ENCODE measurements around the gene KIF5A. TPM values are rescaled to one million over a fixed set of nuclear protein-coding genes. Genes with fewer than 3 reads are reported as not detected.

Gene KIF5A
- total and polyA plus RNA-seq, 4 donors, result 0.05 to 0.34 (median 0.14) TPM

DNA sequence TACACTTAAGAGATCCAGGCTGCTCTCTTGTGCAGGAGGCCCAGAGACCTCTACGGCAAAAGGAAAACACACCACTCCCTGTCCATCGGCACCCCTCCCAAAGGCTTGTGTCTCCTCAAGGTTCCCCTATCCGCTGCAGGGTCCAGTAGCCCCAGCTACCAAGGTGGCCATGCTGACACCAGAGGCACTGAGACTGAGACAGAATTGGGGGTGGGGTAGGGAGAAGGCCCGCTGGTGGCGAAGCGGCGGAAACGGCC is 30.1 kb upstream of the KIF5A start:
- ATAC-seq (ENCODE audit: insufficient read depth, low FRiP score), result peak; percentile 22
- peaks cover 9 to 33% (median 26%) of the 10 kb centered on the region in 4 donors for H3K36me3 ChIP-seq (ENCODE audit: control insufficient read depth in 4 of 4, insufficient read depth in 4 of 4, low read length in 4 of 4)
- H3K9me3 ChIP-seq (ENCODE audit: control insufficient read depth in 4 of 4, insufficient read depth in 3 of 4, low read length in 3 of 4), result no peaks in the 10 kb centered on the region
- H3K27ac ChIP-seq (ENCODE audit: low read depth in 1 of 2, low read length in 1 of 2), result peak overlapping the region; percentile 91 to 99
- H3K4me3 ChIP-seq, result peak overlapping the region; percentile 85
- H3K9ac ChIP-seq (ENCODE audit: insufficient read depth in 1 of 2, low read length in 2 of 2), result peak overlapping the region; percentile 94 to 96
- WGBS, 2 donors, result 1% methylated on average over 8 of the region's 8 CpGs
- DNase-seq, result peak in 2 of 3 donors; percentile 55 to 59
- TF ChIP-seq, protein P1, sequence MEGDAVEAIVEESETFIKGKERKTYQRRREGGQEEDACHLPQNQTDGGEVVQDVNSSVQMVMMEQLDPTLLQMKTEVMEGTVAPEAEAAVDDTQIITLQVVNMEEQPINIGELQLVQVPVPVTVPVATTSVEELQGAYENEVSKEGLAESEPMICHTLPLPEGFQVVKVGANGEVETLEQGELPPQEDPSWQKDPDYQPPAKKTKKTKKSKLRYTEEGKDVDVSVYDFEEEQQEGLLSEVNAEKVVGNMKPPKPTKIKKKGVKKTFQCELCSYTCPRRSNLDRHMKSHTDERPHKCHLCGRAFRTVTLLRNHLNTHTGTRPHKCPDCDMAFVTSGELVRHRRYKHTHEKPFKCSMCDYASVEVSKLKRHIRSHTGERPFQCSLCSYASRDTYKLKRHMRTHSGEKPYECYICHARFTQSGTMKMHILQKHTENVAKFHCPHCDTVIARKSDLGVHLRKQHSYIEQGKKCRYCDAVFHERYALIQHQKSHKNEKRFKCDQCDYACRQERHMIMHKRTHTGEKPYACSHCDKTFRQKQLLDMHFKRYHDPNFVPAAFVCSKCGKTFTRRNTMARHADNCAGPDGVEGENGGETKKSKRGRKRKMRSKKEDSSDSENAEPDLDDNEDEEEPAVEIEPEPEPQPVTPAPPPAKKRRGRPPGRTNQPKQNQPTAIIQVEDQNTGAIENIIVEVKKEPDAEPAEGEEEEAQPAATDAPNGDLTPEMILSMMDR (IDR thresholded peaks at IDR 0.05; ENCODE audit: control extremely low read depth, extremely low read depth), result no peak
- H3K4me1 ChIP-seq (ENCODE audit: control insufficient read depth in 5 of 5, insufficient read depth in 5 of 5, low read length in 5 of 5), result peaks cover 4 to 49% (median 34%) of the 10 kb centered on the region in 5 donors
- no peaks in the 10 kb centered on the region for H3K27me3 ChIP-seq (ENCODE audit: control insufficient read depth in 3 of 3, insufficient read depth in 3 of 3, low read length in 2 of 3)

DNA sequence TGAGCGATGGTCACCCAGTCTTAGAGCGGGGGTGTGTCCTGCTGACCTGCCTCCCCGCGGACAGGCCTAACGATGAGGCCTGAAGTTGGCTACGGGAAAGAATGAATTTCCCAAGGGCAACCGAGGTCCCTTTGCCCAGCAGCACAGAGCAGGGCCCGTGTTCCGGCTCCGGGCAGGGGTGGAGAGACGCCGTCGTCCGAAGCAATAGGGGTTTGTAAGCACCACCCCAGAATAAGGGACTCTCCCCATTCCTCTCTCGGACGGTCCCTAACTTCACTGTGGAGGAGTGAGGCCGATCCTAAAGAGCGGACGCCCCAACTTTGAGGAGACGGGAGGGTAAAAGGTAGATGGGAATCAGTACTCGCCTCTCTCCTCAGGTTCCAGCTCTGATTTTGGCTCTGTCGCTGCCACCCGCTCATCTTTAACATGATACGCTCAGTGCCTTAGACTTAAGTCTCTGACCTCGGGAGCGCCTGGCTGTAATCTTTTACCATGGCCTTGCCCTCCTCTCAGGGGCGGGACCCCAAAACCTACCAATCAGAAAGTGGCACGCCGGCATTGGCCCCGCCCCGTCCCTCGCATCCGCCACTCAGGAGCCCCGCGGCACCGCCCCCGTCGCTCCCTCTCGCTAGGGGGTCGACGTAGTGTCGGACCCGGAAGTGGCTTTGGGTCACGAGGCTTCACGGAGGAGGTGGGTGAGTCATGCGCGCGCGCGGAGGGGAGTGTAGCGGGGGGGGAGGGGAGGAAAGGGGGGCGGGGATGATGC is 29.6 kb upstream of the KIF5A start, which contains the start of gene DDIT3:
DDIT3 (minus strand) TSS at position 462 of the 766 bp plus-strand sequence. CDS start 3,108 bp downstream, outside the sequence.
- no peaks in the 10 kb centered on the region for H3K9me3 ChIP-seq (ENCODE audit: control insufficient read depth in 4 of 4, insufficient read depth in 3 of 4, low read length in 3 of 4)
- TF ChIP-seq, protein P1 (IDR thresholded peaks at IDR 0.05; ENCODE audit: control extremely low read depth, extremely low read depth), result no peak
- DNase-seq, result peak; percentile 99 to 100 (median 99)
- H3K36me3 ChIP-seq (ENCODE audit: control insufficient read depth in 4 of 4, insufficient read depth in 4 of 4, low read length in 4 of 4), result peaks cover 7 to 33% (median 23%) of the 10 kb centered on the region in 4 donors
- peaks cover 4 to 50% (median 34%) of the 10 kb centered on the region in 5 donors for H3K4me1 ChIP-seq (ENCODE audit: control insufficient read depth in 5 of 5, insufficient read depth in 5 of 5, low read length in 5 of 5)
- peak within 1 kb of the TSS; percentile 98 to 99 for H3K27ac ChIP-seq (ENCODE audit: low read depth in 1 of 2, low read length in 1 of 2)
- H3K4me3 ChIP-seq, result peak within 1 kb of the TSS; percentile 85
- WGBS, 2 donors, result 0 to 1% methylated on average over 48 to 52 of the region's 52 CpGs
- peak; percentile 85 for ATAC-seq (ENCODE audit: insufficient read depth, low FRiP score)
- no peaks in the 10 kb centered on the region for H3K27me3 ChIP-seq (ENCODE audit: control insufficient read depth in 3 of 3, insufficient read depth in 3 of 3, low read length in 2 of 3)
- peak within 1 kb of the TSS; percentile 94 to 96 for H3K9ac ChIP-seq (ENCODE audit: insufficient read depth in 1 of 2, low read length in 2 of 2)

DNA sequence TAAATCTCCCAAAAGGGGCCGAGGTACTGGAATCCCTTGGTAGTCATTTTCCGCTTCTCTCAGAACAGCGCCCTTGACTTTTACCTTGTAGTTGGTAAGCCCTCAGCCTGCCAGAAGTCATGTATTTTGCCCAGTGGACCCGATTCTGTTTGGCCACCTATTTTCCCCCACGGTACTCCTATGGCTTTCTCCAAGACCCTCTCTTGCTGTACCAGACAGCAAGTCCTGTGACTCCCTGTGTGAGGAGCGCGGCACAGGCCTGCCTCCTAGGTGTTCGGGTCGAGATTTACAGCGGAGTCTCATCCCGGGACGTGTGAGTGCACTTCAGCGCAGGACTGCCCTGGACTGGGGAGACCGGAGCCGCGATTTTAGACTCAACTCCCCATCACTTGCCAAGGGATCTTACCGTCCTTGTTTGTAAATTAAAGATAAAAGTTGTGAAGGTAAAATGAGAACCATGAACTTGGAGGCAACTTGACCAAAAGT is 28.3 kb upstream of the KIF5A start:
- DNase-seq, result peak in 1 of 3 donors; percentile 60
- Histone ChIP-seq H3K4me1 (ENCODE audit: control insufficient read depth in 5 of 5, insufficient read depth in 5 of 5, low read length in 5 of 5) (peaks cover 4 to 50% (median 34%) of the 10 kb centered on the region in 5 donors), H3K27me3 (ENCODE audit: control insufficient read depth in 3 of 3, insufficient read depth in 3 of 3, low read length in 2 of 3) (no peaks in the 10 kb centered on the region), H3K27ac (ENCODE audit: low read depth in 1 of 2, low read length in 1 of 2) (peak overlapping the region; percentile 97 to 98), H3K9me3 (ENCODE audit: control insufficient read depth in 4 of 4, insufficient read depth in 3 of 4, low read length in 3 of 4) (no peaks in the 10 kb centered on the region), H3K9ac (ENCODE audit: insufficient read depth in 1 of 2, low read length in 2 of 2) (peak overlapping the region in 1 of 2 donors; percentile 91), H3K4me3 (no peak overlapping the region), H3K36me3 (ENCODE audit: control insufficient read depth in 4 of 4, insufficient read depth in 4 of 4, low read length in 4 of 4) (peaks cover 0 to 37% (median 18%) of the 10 kb centered on the region in 4 donors)
- 41 to 49% methylated on average over 17 of the region's 17 CpGs for WGBS, 2 donors
- TF ChIP-seq, protein P1 (IDR thresholded peaks at IDR 0.05; ENCODE audit: control extremely low read depth, extremely low read depth), result no peak
- ATAC-seq (ENCODE audit: insufficient read depth, low FRiP score), result no peak

Data from lung (tissue), 12 donors.